Mucosa of gallbladder (tissue), 1 donor: ENCODE results near the gene TAF1C. TPM values are rescaled to one million over a fixed set of nuclear protein-coding genes. Genes with fewer than 3 reads are reported as not detected.

Experiments used
- DNase-seq: peaks from one replicate; pipeline ENCODE4 v3.0.0-alpha.2; 2020; ENCODE audit warnings: low spot score
- total RNA-seq: library from RNA; stranded (reverse); gene quantifications from one replicate; pipeline ENCODE4 v1.2.1, GENCODE V29; 2021
- donor health status: DM: no; HTN: no; CAD: no.

Gene TAF1C
- total RNA-seq, 1 donor from 2014 or later = 56.5 TPM

DNA sequence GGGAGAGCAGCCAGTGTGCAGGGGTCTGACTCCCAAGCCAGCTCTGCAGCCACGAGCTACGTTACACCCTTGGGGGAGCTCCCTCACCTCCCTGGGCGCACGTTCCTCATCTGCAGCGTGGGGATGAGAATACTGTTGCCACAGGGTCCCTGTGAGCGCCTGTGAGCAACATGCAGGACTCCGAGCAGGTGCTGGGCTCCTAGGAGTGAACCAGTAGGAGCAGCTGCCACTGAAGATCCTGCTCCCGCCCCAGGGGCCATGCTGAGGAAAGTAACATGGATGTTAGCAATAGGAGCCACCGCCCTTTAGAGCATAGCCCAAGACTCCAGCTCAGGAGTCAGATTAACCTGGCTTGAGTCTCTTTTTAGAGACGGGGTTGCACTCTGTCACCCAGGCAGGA, 25.8 kb downstream of the TAF1C start:
- no peak for DNase-seq

DNA sequence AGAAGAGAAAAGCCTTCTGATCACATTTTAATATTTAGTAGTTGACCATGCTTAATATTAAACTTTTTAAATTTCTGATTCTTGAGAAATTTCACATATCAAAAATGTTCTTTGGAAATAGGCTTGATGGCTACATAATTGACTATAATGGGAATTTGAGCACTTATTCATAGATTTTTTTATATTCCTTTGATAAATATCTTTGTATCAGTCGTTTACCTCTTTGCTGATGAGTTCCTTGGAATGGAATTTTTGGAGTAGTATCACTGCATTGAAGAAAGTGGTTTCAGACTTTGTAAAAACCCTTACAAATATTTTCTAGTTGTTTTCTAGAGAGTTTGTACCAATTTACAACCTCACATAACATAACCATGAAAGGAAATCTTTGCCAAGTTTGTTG, 27.1 kb downstream of the TAF1C start:
- DNase-seq = no peak

DNA sequence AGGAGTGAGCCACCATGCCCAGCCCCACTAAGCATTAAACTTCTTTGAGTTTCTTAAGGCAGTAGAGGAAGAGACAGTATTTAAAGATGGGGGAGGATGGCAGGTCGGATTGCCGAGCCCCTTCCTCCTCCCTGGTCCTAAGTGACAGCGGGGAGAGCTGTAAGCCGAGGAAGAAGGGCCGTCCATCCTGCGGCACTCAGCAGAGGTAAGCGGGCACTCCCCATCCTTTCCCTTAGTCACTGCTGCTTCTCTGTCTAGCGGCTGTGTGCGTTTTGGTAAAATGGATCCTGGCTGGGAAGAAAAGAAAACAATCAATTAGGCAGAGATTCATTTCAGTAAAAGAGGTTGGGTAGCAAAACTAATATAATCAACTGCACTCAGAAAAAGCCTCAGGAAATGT, 27.9 kb downstream of the TAF1C start:
- DNase-seq = no peak

DNA sequence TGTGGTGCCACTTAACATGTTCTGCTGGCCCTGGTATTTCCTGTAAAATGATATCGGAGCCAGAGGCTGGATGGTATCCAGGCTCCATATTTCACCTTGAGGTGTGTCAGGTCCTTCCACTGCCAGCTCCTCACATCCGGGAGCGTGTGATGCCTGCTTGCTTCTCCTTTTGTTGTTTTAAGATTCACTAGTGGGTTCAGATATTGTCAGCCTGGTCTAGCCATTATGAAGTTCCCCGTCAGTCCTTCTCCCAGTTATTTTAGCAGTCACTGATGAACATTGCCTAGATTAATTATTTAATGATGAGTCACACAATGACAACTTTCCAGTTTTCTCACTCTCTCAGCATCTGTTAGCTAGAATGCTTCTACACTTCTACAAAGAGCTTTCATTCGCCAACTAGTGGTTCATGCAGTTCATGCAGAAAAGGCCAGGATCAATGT, 30.5 kb downstream of the TAF1C start:
- no peak for DNase-seq

DNA sequence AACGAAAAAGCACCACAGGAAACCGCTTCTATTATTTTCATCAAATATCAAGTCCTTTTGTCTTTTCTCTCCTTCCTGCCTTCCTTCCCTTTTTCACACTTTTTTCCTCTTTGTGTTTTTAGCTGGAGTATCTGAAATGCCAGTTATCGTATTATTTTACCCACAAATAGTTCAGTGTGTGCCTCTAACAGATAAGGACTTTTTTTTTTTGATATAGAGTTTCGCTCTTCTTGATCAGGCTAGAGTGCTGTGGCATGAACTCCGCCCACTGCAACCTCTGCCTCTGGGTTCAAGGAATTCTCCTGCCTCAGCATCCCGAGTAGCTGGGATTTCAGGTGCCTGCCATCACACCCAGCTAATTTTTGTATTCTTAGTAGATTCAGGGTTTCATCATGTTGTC, 31.1 kb downstream of the TAF1C start:
- DNase-seq = no peak

DNA sequence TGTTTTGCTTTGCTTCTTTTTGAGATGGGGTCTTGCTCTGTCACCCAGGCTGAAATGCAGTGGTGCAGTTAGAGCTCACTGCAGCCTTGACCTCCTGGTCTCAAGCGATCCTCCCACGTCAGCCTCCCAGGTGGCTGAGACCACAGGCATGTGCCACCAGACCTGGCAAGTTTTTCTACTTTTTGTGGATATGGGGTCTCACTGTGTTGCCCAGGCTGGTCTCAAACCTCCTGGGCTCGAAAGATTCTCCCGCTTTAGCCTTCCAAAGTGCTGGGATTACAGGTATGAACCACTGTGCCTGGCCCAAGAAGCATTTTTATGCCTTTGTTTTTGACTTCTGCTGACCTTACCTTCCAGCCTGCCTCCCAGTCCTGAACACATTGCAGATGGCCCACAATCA, 31.6 kb downstream of the TAF1C start:
- DNase-seq = no peak

DNA sequence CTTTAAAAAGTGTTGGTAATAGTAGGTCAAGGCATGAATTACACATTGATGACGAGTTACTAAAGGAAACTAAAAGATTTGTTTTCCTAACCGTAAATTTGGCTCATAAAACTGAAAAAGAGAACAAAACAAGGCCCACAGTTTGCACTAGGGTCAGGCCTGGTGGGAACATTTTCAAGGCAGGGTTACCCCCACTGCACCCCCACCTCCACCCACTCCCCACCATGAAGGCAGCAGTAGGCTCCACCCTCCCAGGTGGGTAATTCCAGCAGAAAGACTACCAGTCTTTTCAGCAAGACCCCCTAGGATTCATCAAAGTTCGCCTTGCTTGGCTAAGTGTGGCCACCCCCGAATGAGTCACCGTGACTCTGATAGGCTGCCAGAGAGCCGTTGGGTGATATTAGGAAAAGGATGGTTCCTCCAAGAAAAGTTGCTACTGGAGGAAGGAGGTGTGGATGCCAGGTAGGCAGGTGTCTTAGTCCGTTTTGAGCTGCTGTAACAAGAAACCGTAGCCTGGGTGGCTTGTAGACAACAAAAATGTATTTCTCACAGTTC, 33.1 kb downstream of the TAF1C start:
- DNase-seq = no peak

DNA sequence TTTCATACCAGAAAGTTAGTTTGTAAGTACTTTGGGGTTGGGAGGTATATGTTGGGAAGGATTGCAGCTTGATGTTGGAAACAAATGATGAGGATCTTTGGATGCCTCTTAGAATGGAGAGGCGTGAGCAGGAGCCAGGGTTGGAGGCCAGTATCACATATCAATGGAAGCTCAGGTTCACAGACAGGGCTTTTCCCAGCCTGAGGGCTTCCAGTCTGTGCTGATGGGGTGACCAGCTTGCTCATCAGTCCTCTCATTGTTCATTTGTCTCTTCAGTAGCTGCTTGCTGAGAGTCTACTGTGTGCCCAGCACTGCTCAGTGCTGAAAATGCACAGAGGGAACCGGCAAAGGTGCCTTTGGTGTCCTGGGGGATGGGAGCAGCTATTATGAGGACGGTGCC, 35.9 kb downstream of the TAF1C start:
- DNase-seq = no peak

DNA sequence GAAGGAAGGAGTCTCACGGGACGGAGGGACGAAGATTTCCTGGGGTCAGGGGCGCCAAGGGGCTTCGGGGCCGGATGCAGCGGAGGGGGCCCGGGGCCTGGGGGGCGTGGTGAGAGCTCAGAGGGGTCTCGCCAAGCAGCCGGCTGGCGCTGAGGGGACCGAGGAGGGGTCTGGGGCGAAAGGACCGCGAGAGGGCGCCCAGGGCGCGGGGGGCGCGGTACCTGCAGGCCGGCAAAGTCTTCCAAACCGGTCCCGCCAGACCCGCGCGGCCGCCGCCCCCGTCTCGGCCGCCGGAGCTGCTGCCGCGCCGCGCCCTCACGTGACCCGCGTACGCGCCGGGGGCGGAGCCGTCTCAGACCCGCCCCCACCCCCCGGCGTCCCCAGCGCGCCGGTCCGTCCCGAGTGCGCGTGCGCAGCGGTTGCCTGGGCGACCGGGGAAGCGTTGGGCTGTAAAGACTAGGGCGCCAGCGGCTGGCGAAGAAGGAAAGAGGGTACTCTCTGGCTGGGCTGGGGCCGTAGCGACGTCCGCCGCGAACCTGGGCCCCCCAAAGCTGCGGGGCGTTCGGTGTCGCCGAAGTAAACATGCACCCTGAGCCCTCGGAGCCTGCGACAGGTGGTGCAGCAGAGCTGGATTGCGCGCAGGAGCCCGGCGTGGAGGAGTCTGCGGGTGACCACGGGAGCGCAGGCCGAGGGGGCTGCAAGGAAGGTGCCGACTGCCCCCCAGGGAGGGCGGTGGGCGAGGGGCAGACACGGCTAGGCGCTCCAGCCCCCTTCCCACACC, 41.8 kb downstream of the TAF1C start, which contains the start of the genes DNAAF1 and HSDL1:
Gene DNAAF1 (plus strand): TSS at position 450 of the 781 bp plus-strand sequence. CDS start 133 bp downstream, at position 583.
Gene HSDL1 (minus strand): TSS at position 319 of the 781 bp plus-strand sequence. CDS start 13,856 bp downstream, outside the sequence.
- DNase-seq = peak; percentile 93

DNA sequence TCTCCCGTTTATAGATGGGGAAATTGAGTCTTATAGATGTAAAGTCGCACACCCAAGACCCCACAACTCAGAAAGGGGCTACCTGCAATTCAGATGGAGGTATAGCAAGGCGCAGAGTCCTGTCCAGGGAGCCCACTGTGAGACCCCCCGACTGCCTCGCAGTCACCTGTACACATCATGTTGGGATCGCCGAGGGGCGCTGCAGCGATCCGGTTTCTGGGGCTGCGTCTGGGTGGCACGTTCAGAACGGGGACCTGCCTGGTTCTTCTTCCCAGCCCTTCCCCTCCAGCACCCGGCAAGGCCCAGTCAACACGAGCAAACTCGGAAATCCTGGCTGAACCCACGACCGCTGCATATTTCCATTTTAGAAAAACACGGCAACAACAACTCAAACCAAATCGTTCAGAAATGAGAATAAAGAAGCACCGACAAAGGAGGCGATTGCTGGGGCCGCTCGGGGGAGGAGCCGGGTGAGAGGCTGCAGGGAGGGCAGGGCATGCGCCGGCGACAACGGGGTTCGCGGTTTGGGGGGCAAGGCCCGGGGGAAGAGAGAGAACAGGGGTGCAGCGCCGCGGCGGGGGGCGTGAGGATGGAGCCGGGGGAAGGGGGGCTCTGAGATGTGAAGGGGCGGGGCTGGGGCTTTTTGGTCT, 42.5 kb downstream of the TAF1C start:
- no peak for DNase-seq

DNA sequence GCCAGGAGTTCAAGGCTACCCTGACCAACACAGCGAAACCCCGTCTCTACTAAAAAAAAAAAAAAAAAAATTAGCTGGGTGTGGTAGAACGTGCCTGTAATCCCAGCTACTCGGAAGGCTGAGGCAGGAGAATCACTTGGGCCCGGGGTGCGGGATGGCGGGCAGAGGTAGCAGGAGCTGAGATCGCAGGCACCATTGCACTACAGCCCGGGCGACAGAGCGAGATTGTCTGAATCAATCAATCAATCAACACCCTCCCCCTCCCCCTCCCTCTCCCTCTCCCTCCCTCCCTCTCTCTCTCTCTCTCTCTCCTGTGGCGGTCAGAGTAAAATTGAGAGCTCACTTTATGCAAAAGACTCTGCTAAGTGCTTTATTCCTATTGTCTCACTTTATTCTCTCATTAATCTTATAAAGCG, 43.1 kb downstream of the TAF1C start:
- DNase-seq = no peak

DNA sequence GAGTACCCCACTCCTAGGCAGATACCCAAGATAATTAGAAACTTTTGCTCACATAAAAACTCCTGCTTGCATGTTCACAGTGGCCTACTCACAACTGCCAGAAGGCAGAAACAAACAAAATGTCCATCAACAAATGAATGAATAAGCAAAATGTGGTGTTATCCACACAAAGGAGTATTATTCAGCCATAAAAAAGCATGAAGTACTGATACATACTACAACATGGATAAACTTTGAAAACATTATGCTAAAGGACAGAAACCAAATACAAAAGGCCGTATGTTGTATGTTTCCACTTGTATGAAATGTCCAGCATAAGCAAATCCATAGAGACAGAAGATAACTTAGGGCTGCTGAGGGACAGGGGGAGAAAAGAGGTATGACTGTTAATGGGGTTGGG, 43.8 kb downstream of the TAF1C start:
- no peak for DNase-seq

DNA sequence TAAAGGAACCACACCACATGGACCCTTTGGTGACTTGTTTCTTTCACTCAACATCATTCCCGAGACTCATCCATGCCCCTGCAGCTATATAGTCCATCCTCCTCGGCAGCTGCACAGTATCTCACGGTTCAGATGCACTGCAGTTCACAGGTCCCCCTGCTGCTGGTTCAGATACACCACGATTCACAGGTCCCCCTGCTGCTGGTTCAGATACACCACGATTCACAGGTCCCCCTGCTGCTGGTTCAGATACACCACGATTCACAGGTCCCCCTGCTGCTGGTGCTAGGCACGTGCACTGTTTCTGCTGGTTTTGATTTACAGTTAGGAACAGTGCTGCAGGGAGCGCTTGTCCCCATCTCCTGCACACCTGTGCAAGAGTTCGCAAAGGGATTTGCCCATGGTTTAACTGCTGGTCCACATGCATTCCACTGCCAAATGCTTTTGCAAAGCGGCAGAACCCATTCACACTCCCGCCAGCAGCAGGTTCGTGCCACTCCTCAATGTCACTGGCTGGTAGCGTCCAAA, 45.6 kb downstream of the TAF1C start:
- no peak for DNase-seq

DNA sequence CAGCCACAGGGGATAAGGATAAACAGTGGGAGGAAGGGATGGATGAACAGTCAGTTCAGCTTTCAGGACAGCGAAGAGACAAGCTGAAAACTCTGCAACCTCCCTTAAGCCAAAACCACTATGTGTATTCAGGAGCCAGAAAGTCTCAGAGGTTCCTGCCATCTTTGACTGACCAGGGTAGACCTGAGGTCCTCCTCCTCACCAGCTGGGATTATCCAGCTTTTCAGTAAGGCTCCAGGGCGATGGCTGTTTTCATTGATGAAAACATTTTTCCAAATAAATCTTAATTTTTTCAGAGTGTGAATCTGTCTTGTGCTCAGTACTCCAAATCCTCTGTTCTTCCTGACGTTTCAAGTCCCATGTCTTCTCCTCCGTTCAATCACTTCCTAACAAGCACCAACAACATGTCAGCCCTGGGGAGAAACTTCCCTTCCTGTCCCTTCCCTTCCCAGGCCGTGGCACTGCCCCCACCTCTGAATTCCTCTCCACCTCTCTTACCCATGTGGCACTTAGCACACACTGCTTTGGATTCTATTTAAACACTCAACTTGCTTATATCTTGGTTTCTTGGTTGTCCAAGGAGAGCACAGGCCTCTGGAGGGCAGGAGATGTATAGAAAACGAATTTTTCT, 47.1 kb downstream of the TAF1C start:
- DNase-seq = no peak

DNA sequence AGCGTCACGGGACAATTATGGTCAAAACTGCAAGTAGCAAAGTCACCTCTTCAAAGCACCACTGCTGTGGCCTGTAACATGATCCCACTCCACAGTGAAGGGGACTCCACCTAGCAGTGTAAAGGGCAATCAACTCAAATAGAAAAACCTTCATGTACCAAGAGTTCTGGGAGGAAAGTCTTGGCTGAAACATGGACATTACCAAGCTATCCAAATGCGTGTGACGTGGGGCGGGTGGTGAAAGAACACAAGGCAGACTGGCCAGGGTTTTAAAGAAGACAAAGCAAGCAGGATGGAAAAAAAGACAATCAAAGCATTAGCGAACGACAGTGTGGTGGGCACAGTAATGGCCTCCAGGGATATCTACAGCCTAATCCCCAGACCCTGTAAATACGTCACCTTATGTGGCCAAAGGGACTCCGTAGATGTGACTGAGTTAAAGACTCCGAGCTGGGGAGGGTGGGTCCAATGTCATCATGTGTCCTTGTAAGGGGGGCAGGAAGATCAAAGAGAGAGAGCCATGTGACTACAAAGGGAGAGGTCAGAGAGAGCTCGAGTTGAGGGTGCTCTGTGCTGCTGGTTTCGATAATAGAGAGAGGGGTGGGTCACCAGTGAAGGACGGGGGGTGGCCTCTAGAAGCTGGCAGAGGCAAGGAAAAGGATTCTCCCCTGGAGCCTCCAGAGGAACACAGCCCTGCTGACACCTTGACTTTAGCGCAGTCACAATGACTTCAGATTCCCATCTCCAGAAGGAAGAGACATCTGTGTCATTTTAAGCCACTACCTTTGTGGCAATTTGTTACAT, 47.8 kb downstream of the TAF1C start:
- DNase-seq = no peak

DNA sequence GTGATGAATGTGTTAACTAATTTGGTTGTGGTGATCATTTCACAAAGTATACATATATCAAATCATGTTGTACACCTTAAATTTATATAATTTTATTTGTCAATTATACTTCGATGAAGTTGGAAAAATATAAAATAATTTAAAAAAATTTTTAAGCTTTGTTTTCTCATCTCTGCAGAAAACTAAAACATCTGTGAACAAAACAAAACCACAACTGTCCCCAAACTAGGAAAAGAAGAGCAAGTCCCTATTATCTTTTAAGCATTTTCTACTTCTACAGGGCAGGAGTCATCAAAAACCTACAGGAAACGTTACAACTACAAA, 48.4 kb downstream of the TAF1C start:
- no peak for DNase-seq

DNA sequence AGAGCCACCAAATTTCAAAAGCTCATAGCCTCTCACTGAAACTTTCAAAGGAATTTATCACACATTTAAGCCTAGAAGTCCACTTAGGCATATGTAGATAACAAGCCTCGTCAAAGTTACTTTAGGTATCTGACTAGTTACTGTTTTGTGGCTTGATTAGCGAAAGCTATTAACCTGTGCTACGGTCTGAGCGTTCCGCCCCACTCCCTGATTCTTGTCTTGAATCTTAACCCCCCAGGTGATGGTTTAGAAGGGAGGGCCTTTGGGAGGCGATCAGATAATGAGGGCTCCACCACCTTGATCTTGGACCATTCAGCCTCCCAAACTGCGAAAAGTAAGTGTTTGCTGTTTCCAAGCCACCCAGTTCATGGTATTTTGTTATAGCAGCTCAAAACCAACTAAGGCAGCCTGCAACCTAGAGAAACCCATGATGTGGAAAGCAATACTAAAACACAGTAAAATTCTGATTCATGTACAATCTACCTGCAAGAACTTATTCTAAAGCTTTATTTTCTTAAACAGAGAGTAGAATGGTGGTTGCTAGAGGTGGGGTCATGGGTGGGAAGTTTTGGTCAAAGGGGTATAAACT, 49.0 kb downstream of the TAF1C start:
- DNase-seq = no peak

DNA sequence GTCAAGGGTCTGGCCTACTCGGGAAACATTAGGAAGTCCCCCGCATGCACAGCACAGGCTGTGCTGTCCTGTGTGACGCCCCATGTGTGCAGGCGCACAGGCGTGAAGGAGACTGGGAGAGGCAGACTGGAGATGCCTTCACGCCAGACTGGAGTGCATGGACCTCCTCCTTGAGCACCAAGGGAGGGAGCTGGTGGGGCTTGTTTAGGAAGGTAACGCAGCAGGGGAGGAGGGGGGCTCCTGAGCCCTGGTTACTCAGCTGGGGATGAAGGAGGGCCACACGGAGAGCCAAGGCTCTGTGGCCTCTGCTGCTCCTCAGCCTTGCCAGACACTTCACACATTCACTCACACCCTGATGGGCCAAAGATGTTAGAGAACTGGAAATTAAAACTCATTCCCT, 49.6 kb downstream of the TAF1C start:
- DNase-seq = no peak

DNA sequence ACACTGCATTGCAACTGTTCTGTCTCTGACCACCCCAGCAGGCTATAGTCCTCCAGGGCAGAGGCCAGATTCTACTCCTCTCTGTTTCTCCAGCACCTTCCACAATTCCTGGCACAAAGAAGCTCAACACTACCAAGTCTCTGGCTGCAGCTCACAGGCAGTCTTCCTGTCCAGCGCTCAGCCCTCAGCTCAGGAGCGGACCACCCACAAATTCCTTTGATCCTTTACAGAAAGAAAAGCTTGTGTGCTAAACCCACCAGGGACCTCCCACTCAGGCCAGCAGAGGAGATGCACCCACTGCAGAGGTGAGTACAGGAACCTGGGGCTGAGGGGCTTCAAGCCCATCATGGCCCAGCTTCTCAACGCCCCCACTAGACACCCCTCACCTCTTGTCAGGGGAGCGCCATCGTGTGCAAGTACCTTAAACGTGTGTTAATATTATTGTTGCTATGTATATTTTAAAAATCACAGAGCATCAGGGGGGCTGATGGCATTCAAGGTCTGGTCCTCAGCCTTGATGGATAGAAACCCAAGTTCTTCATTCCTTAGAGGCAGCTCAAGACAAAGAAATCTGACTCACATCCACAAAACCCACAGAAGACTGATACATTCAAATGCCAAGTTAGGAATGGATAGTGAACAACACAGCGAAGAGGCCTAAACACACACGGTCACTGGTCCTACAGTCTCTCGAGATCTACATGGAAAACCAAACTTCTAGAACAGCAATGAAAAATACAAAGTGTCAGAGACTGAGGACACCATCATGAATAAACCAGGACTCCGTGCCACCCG, 50.3 kb downstream of the TAF1C start:
- DNase-seq = no peak
